Spleen (tissue), 7 donors: ENCODE results near the gene LSM3.

Experiments
- CTCF ChIP-seq, 11 experiments: fragments of 200-600 bp in 7 of 11; fragments of 450-650 bp in 4 of 11; sonication (generic) in 4 of 11; IDR thresholded peaks in 8 of 11; conservative IDR thresholded peaks in 3 of 11; 1 replicate in 7 of 11; 2 replicates in 4 of 11; pipeline versions ENCODE4 v1.4.0 to v1.8.0; 2016 to 2021; ENCODE audit warnings: antibody characterized with exemption in 11 of 11, inconsistent platforms in 4 of 11, mild to moderate bottlenecking in 1 of 11
- POLR2A ChIP-seq, 3 donors: fragments of 450-650 bp; IDR thresholded peaks; one replicate each; pipeline ENCODE4 v1.5.1; 2017; ENCODE audit warnings: antibody characterized with exemption in 3 of 3, mild to moderate bottlenecking in 1 of 3
- donor health status: DM: no; HTN: no; CAD: no; lungs with moderate emphysema.
- donor health status: DM: no; HTN: no; CAD: no.
- donor health status: DM: no; HTN: no; CAD: no.

GRCh38 chr3:14236902-14237301, 58.3 kb downstream of the LSM3 start:
- TF ChIP-seq CTCF (IDR thresholded peaks at IDR 0.05 in 8 of 11, conservative IDR thresholded peaks at IDR 0.05 in 3 of 11) (no peak), POLR2A (IDR thresholded peaks at IDR 0.05) (no peak)
